ENCODE results near the gene ZNF324B. TPM values are rescaled to one million over a fixed set of nuclear protein-coding genes. Genes with fewer than 3 reads are reported as not detected.
"Not testable (repeated sequence)": the region's sequence is repeated elsewhere in the genome, so short reads cannot be mapped to it uniquely, and the experiment has no call there.

Gene ZNF324B
- total RNA-seq, 1 donor from 2014 or later: 6.0 TPM

GRCh38 chr19:58455306-58455705 lies 3.9 kb downstream of the ZNF324B start:
- ATAC-seq: no peak

GRCh38 chr19:58456111-58456510 lies 4.7 kb downstream of the ZNF324B start:
- no peak for ATAC-seq

DNA sequence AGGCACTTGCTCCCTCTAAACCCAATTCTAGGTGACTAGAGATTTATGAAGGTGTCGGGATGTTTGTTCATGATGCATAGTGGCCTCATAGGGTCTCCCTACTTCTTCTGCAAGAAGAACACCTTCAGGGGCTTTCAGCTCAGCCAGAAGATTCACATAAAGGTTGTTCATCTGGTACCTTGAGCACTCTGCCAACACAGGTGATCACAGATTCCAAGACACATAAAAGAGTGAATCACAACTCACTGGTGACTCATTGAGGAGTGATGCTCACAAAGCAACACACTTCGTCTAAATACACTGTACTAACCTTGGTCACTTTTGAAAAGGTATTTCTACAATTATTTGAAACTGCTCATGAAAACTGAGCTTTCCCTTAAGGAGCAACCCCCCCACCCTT lies 8.6 kb downstream of the ZNF324B start:
- ATAC-seq: peak; percentile 79

DNA sequence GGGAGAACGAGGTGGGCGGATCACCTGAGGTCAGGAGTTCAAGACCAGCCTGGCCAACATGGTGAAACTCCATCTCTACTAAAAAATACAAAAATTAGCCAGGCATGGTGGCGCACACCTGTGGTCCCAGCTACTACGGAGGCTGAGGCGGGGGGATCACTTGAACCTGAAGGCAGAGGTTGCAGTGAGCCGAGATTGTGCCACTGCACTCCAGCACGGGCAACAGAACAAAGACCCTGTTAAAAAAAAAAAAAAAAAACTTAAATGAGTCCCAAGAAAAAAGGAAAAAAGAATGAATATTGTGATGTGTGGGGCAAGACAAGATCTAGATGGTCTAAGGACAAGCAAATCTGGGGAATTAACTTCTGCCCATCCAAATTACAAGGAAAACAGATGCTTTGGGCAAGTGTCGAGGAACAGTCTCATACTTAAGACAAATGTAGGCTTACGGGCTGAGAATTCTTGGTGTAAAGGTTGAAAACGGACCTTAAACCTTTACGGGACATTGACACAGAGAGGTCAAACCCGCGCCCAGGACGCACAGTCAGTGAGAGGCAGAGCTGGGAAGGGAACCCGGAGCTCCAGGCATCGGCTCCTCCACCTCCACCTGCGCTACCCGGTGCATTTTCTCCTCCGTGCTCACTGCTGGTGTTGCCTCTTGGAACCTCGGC lies 14.8 kb downstream of the ZNF324B start:
- ATAC-seq: no peak

GRCh38 chr19:58466760-58467589 lies 15.6 kb downstream of the ZNF324B start, which contains the start of gene ZNF324:
Gene ZNF324 (plus strand): TSS chr19:58467080. CDS start chr19:58469186, 2,106 bp downstream.
- ATAC-seq: peak; percentile 96

GRCh38 chr19:58468216-58468839 lies 16.9 kb downstream of the ZNF324B start:
- no peak for ATAC-seq

GRCh38 chr19:58469241-58470013 lies 18.0 kb downstream of the ZNF324B start:
- no peak for ATAC-seq

- ATAC-seq: not testable (repeated sequence)
Observed at GRCh38 chr19:58470837-58471543, 19.6 kb downstream of the ZNF324B start.

DNA sequence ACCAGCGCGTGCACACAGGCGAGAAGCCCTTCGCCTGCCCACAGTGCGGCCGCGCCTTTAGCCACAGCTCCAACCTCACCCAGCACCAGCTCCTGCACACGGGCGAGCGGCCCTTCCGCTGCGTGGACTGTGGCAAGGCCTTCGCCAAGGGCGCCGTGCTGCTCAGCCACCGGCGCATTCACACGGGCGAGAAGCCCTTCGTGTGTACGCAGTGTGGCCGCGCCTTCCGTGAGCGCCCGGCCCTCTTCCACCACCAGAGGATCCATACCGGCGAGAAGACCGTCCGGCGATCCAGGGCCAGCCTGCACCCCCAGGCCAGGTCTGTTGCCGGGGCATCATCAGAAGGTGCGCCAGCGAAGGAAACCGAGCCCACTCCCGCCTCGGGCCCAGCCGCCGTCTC lies 20.3 kb downstream of the ZNF324B start:
- ATAC-seq: no peak

- ATAC-seq: no peak
Observed at GRCh38 chr19:58473775-58474174, 22.4 kb downstream of the ZNF324B start.

GRCh38 chr19:58474291-58474996 lies 23.0 kb downstream of the ZNF324B start:
- no peak for ATAC-seq

DNA sequence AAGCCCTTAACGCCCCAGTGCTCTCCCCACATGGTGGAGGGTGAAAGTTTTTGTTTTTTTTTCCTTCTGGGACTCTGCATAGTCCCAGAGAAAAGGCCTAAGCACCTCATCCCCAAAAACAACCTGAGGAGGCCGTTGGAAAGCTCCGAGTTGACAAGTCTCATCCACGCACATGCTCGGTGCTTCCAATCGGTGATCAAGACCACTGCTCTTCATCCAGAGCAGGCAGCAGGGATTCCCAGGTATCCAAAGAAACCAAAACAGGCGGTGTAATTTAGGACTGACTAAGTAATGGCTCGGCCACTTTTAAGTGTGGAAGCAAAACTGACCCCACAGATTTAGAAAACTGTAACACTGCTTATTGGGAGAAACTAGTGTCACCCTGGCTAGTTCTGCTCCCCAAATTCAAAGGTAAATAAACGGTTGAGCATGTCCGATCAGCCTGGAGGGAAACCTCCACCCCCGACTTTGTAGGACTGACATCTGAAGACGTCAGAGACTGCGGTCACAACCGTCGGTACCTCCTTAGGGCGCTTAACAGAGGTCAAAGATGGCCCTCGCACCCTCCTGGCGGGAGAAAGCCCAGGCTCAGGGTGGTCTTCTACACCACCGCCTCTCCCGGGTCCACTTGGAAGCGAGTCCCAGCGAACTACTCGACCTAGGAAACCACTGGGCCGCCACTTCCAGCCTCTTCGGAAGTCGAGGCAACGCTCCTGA lies 23.7 kb downstream of the ZNF324B start:
- ATAC-seq: no peak

DNA sequence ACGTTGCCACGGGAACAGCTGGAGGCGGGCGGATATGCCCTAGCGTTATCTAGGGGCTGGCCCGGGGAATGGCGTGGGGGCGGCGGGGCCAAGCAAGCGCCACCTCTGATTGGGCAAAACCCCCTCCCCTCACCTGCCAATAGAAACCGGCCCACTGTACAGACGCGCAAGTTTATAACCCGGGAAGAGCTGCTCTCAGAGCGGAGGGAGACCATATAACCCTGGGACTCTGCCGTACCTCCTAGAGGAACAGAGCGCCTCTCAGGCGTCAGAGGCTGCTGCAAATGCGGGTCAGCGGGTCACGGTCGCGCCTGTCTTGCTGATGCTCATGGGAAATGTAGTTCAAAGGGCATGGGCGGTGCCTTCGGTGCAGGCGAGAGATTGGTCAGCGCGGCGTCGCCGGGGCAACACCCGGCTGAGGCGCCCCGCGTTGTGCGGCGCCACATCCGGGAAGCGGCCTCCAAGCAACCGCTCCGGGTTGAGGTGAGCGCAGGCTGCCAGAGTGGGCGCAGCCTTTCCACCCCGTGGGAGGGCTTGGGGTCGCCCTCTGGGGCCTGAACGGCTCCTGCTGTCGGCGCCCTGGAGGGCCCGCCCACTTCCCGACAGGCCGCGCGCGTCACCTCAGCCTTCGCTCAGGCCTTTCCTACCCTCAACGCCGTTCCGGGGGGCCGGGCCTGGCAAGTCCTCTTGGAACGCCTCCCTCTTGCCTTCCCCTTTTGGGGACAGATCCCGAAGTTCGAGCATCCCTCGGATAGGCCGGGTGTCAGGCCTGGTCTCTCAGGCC lies 24.5 kb downstream of the ZNF324B start, which contains the start of gene ZNF446:
Gene ZNF446, plus strand, starts transcription at position 639 of the 784 bp plus-strand sequence. CDS start 867 bp downstream, outside the sequence.
- peak; percentile 89 for ATAC-seq

GRCh38 chr19:58476498-58477015 lies 25.1 kb downstream of the ZNF324B start:
- no peak for ATAC-seq

GRCh38 chr19:58477130-58477529 lies 25.7 kb downstream of the ZNF324B start:
- ATAC-seq: no peak

GRCh38 chr19:58477871-58478270 lies 26.4 kb downstream of the ZNF324B start:
- ATAC-seq: no peak

GRCh38 chr19:58479303-58479702 lies 27.9 kb downstream of the ZNF324B start:
- ATAC-seq: no peak

GRCh38 chr19:58479736-58480480 lies 28.5 kb downstream of the ZNF324B start:
- ATAC-seq: no peak

DNA sequence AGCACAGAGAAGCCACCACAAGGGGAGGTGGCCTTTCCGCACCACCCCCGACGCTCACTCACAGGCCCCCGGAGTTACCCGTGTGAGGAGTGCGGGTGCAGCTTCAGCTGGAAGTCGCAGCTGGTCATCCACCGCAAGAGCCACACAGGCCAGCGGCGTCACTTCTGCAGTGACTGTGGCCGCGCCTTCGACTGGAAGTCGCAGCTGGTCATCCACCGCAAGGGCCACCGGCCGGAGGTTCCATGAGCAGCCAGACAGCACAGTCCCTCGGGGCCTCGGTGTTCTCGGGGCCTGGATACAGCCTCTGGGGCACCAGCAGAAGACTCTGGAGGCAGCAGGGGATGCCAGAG lies 29.0 kb downstream of the ZNF324B start:
- ATAC-seq: no peak

Data from esophagus mucosa (tissue), 1 donor.